IMR-90 (cell line): ENCODE results near the gene HSPH1. TPM values are rescaled to one million over a fixed set of nuclear protein-coding genes. Genes with fewer than 3 reads are reported as not detected.

ENCODE experiments used
- ATAC-seq: fragments of 200-7000 bp; cut with Tn5 transposase; 2 replicates; pipeline ENCODE4 v1.9.1; 2020; ENCODE audit warnings: low read depth, mild to moderate bottlenecking, moderate library complexity
- BruUV-seq: library from RNA; stranded (reverse); fragments of 400-500 nt; replicated peaks from 2 replicates; lab custom pipeline; 2021; lab: Mats Ljungman, UMichigan
- CTCF ChIA-PET: fragments of 300-600 bp; formaldehyde crosslinking; extraction: SDS; loops from one replicate; lab custom pipeline; 2021; ENCODE audit warnings: antibody characterized with exemption; lab: Yijun Ruan, JAX
- POLR2A ChIA-PET: fragments of 300-600 bp; sonication (Branson Sonifier 250); formaldehyde crosslinking; loops from one replicate; lab custom pipeline; 2022; ENCODE audit warnings: antibody characterized with exemption; ENCODE audit not compliant: unreplicated experiment; lab: Charles Lee
- DNase-seq: peaks from one replicate; pipeline ENCODE4 v3.0.0; 2013
- H2AFZ ChIP-seq: replicated peaks from 2 replicates; pipeline ENCODE3; 2013; ENCODE audit warnings: low read length, mild to moderate bottlenecking; ENCODE audit not compliant: poor library complexity
- H2AK5ac ChIP-seq: 2 replicates; pipeline ENCODE4 v1.6.1; 2013; ENCODE audit warnings: low read depth, low read length, inconsistent platforms
- H2AK9ac ChIP-seq: replicated peaks from 2 replicates; pipeline ENCODE3; 2013; ENCODE audit warnings: mild to moderate bottlenecking, low read depth, low read length, moderate library complexity; ENCODE audit not compliant: poor library complexity
- H2BK120ac ChIP-seq: 2 replicates; pipeline ENCODE4 v1.6.1; 2013; ENCODE audit warnings: low read depth, low read length, inconsistent platforms
- H2BK15ac ChIP-seq: 3 replicates; pipeline ENCODE4 v1.6.1; 2013; ENCODE audit warnings: low read depth, low read length, inconsistent platforms
- H2BK20ac ChIP-seq: 2 replicates; pipeline ENCODE4 v1.6.1; 2013; ENCODE audit warnings: low read depth, mild to moderate bottlenecking, inconsistent platforms, low read length, moderate library complexity
- H2BK5ac ChIP-seq: 2 replicates; pipeline ENCODE4 v1.6.1; 2013; ENCODE audit warnings: mild to moderate bottlenecking, low read depth, low read length, inconsistent platforms; ENCODE audit not compliant: poor library complexity, severe bottlenecking
- H3K14ac ChIP-seq: replicated peaks from 2 replicates; pipeline ENCODE4 v1.6.1; 2013; ENCODE audit warnings: low read depth, low read length, inconsistent platforms
- H3K18ac ChIP-seq: 2 replicates; pipeline ENCODE4 v1.6.1; 2013; ENCODE audit warnings: low read depth, low read length, control low read depth
- H3K23ac ChIP-seq: 2 replicates; pipeline ENCODE4 v1.6.1; 2013; ENCODE audit warnings: low read depth, low read length, inconsistent platforms
- H3K27ac ChIP-seq: 2 replicates; pipeline ENCODE4 v1.5.1; 2013; ENCODE audit warnings: mild to moderate bottlenecking, control low read depth, low read length; ENCODE audit not compliant: insufficient read depth
- H3K27me3 ChIP-seq: 2 replicates; pipeline ENCODE4 v1.6.1; 2013; ENCODE audit warnings: low read length; ENCODE audit not compliant: control insufficient read depth, insufficient read depth
- H3K36me3 ChIP-seq: 2 replicates; pipeline ENCODE4 v1.6.1; 2013; ENCODE audit warnings: low read length, mixed read lengths; ENCODE audit not compliant: control insufficient read depth, insufficient read depth
- H3K4ac ChIP-seq: 2 replicates; pipeline ENCODE4 v1.6.1; 2013; ENCODE audit warnings: low read depth, low read length, inconsistent platforms
- H3K4me1 ChIP-seq: 2 replicates; pipeline ENCODE4 v1.6.1; 2013; ENCODE audit warnings: low read length, mixed read lengths; ENCODE audit not compliant: control insufficient read depth, insufficient read depth
- H3K4me2 ChIP-seq: 2 replicates; pipeline ENCODE4 v1.6.1; 2013; ENCODE audit warnings: low read depth, mild to moderate bottlenecking, control low read depth, low read length, moderate library complexity
- H3K4me3 ChIP-seq: 2 replicates; pipeline ENCODE4 v1.5.1; 2013; ENCODE audit warnings: low read depth, mild to moderate bottlenecking, control low read depth, low read length, moderate library complexity; ENCODE audit not compliant: insufficient read depth
- H3K56ac ChIP-seq: 2 replicates; pipeline ENCODE4 v1.6.1; 2013; ENCODE audit warnings: low read length, inconsistent platforms; ENCODE audit not compliant: insufficient read depth; ENCODE audit errors: extremely low read depth
- H3K79me1 ChIP-seq, 2 experiments: 2 replicates each; pipeline ENCODE4 v1.6.1; 2013; ENCODE audit warnings: low read length in 2 of 2, inconsistent platforms in 1 of 2, low read depth in 1 of 2
- H3K9ac ChIP-seq: 2 replicates; pipeline ENCODE4 v1.6.1; 2013; ENCODE audit warnings: low read depth, low read length, control low read depth
- H3K9me1 ChIP-seq: 2 replicates; pipeline ENCODE4 v1.6.1; 2013; ENCODE audit warnings: low read length, inconsistent platforms; ENCODE audit not compliant: insufficient read depth
- H3K9me3 ChIP-seq: 2 replicates; pipeline ENCODE4 v1.6.1; 2013; ENCODE audit warnings: low read length; ENCODE audit not compliant: control insufficient read depth, insufficient read depth
- H4K20me1 ChIP-seq: 2 replicates; pipeline ENCODE4 v1.6.1; 2013; ENCODE audit warnings: low read length, inconsistent platforms; ENCODE audit not compliant: insufficient read depth
- H4K5ac ChIP-seq: 2 replicates; pipeline ENCODE4 v1.6.1; 2013; ENCODE audit warnings: mild to moderate bottlenecking, low read depth, low read length, control low read depth
- H4K8ac ChIP-seq, 2 experiments: 2 replicates each; pipeline ENCODE4 v1.6.1; 2013; ENCODE audit warnings: low read depth in 2 of 2, low read length in 2 of 2, control low read depth in 1 of 2, inconsistent platforms in 1 of 2
- H4K91ac ChIP-seq: 2 replicates; pipeline ENCODE4 v1.6.1; 2013; ENCODE audit warnings: low read depth, low read length, inconsistent platforms; ENCODE audit not compliant: insufficient read depth
- BHLHE40 ChIP-seq: fragments of 150-350 bp; IDR thresholded peaks from 2 replicates; pipeline ENCODE4 v1.6.1; 2016; ENCODE audit warnings: mild to moderate bottlenecking, low read depth, low read length
- CEBPB ChIP-seq: IDR thresholded peaks from 2 replicates; pipeline ENCODE4 v1.6.1; 2012; ENCODE audit warnings: low read depth, low read length, improper control_type of control experiment
- CHD1 ChIP-seq: IDR thresholded peaks from 2 replicates; pipeline ENCODE4 v1.6.1; 2012; ENCODE audit warnings: low read depth, low read length, improper control_type of control experiment
- CTCF ChIP-seq: conservative IDR thresholded peaks from 2 replicates; pipeline ENCODE4 v1.5.1; 2012; ENCODE audit warnings: mild to moderate bottlenecking, low read depth, low read length, improper control_type of control experiment
- FOS ChIP-seq: fragments of 150-350 bp; IDR thresholded peaks from 2 replicates; pipeline ENCODE4 v1.6.1; 2016; ENCODE audit warnings: low read depth, low read length
- MAFK ChIP-seq: IDR thresholded peaks from 2 replicates; pipeline ENCODE4 v1.6.1; 2012; ENCODE audit warnings: low read depth, low read length, improper control_type of control experiment
- MAZ ChIP-seq: IDR thresholded peaks from 2 replicates; pipeline ENCODE4 v1.6.1; 2012; ENCODE audit warnings: low read depth, mild to moderate bottlenecking, low read length, improper control_type of control experiment, moderate library complexity, borderline replicate concordance
- MXI1 ChIP-seq: IDR thresholded peaks from 2 replicates; pipeline ENCODE4 v1.6.1; 2012; ENCODE audit warnings: low read depth, mild to moderate bottlenecking, low read length, moderate library complexity, borderline replicate concordance
- NFE2L2 ChIP-seq: fragments of 150-350 bp; IDR thresholded peaks from 2 replicates; pipeline ENCODE4 v1.6.1; 2016; ENCODE audit warnings: low read depth, mild to moderate bottlenecking, low read length
- POLR2A ChIP-seq: IDR thresholded peaks from 2 replicates; pipeline ENCODE4 v1.6.1; 2012; ENCODE audit warnings: mild to moderate bottlenecking, low read depth, low read length
- RAD21 ChIP-seq: IDR thresholded peaks from 2 replicates; pipeline ENCODE4 v1.6.1; 2012; ENCODE audit warnings: low read length, improper control_type of control experiment
- RCOR1 ChIP-seq: IDR thresholded peaks from 2 replicates; pipeline ENCODE4 v1.6.1; 2012; ENCODE audit warnings: mild to moderate bottlenecking, low read length, improper control_type of control experiment; ENCODE audit not compliant: insufficient replicate concordance
- RFX5 ChIP-seq: IDR thresholded peaks from 2 replicates; pipeline ENCODE4 v1.8.0; 2012; ENCODE audit warnings: low read depth, mild to moderate bottlenecking, low read length, moderate library complexity
- SMC3 ChIP-seq: fragments of 150-350 bp; IDR thresholded peaks from 2 replicates; pipeline ENCODE4 v1.6.1; 2016; ENCODE audit warnings: low read depth, mild to moderate bottlenecking, antibody characterized with exemption, low read length, moderate library complexity
- WGBS, 2 experiments: methylation state at CpG; one replicate each; pipeline versions ENCODE4 v1.1.5 to v1.1.7; 2013; ENCODE audit warnings: missing lambda C conversion rate in 2 of 2; ENCODE audit not compliant: insufficient read length in 1 of 2; ENCODE audit errors: extremely low coverage in 2 of 2; 5-methylcytosine and 5-hydroxymethylcytosine counted together
- dilution Hi-C: fragments of 300-500 bp; cut with HindIII; formaldehyde crosslinking; loops from one replicate; pipeline ENCODE4 v1.14.3; 2018; ENCODE audit warnings: low sequenced_read_pairs; ENCODE audit not compliant: unreplicated experiment
- in situ Hi-C: fragments of 300-500 bp; cut with MboI; formaldehyde crosslinking; loops from 3 replicates; pipeline ENCODE4 v1.14.3; 2019; ENCODE audit warnings: low sequenced_read_pairs, inconsistent platforms, mixed read lengths
- intact Hi-C: fragments of 100-400 bp; cut with micrococcal nuclease; formaldehyde crosslinking; loops from 2 replicates; pipeline ENCODE4 v1.10.0; 2022
- polyA plus RNA-seq, 3 experiments: library from polyadenylated mRNA; depleted of rRNA; stranded (reverse); fragments of >200 nt; gene quantifications; 2 replicates each; pipeline ENCODE4 v1.2.3, GENCODE V29; 2012; ENCODE audit warnings: low replicate concordance in 1 of 3
- total RNA-seq: library from RNA; depleted of rRNA; stranded (reverse); fragments of >200 nt; gene quantifications from 2 replicates; pipeline ENCODE4 v1.2.3, GENCODE V29; 2012
- TF ChIP-seq, protein P1 (sequence below): fragments of 150-350 bp; IDR thresholded peaks from 2 replicates; pipeline ENCODE4 v1.6.1; 2016; ENCODE audit warnings: low read depth, mild to moderate bottlenecking, low read length, moderate library complexity, borderline replicate concordance
- TF ChIP-seq, protein P2 (sequence below): fragments of 150-350 bp; IDR thresholded peaks from 2 replicates; pipeline ENCODE4 v1.6.1; 2017; ENCODE audit warnings: mild to moderate bottlenecking, antibody characterized with exemption, low read length, low read depth

HSPH1 gene
- total and polyA plus RNA-seq, 2 of the 4 experiments (the other 2 are of a cell fraction): 36.8 to 40.3 TPM

DNA sequence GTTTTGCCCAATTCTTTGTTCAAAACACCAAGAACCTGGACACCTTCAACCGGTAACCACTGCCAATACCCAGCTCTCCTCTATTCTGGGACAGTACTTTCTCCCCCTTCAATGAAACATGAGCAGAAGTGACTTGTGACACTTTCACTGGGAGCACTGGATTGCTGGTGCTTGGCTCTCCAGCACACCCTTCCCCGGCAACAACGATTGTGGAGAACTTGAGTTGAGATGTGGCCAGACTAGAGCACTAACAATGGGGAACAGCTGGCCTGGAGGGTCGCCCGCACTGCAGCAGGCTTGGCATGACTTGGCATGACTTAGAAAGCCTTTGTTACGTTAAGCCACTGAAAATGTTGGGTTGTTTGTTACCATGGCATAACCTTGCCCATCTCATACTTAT, 30.6 kb upstream of the HSPH1 start:
- H3K9me3 ChIP-seq: no peaks in the 10 kb centered on the region
- dilution Hi-C loops: no loop called here
- no peak for TF ChIP-seq BHLHE40
- no peak for TF ChIP-seq POLR2A
- TF ChIP-seq MAZ: no peak
- no peak for TF ChIP-seq MAFK
- TF ChIP-seq, protein P1, sequence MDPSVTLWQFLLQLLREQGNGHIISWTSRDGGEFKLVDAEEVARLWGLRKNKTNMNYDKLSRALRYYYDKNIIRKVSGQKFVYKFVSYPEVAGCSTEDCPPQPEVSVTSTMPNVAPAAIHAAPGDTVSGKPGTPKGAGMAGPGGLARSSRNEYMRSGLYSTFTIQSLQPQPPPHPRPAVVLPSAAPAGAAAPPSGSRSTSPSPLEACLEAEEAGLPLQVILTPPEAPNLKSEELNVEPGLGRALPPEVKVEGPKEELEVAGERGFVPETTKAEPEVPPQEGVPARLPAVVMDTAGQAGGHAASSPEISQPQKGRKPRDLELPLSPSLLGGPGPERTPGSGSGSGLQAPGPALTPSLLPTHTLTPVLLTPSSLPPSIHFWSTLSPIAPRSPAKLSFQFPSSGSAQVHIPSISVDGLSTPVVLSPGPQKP: no peak
- no peak for TF ChIP-seq NFE2L2
- no peak for TF ChIP-seq CEBPB
- no peak for TF ChIP-seq RFX5
- no peak for TF ChIP-seq FOS
- TF ChIP-seq MXI1: no peak
- TF ChIP-seq RAD21: no peak
- TF ChIP-seq, protein P2, sequence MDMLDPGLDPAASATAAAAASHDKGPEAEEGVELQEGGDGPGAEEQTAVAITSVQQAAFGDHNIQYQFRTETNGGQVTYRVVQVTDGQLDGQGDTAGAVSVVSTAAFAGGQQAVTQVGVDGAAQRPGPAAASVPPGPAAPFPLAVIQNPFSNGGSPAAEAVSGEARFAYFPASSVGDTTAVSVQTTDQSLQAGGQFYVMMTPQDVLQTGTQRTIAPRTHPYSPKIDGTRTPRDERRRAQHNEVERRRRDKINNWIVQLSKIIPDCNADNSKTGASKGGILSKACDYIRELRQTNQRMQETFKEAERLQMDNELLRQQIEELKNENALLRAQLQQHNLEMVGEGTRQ: no peak
- TF ChIP-seq RCOR1: no peak
- no peak for TF ChIP-seq CHD1
- TF ChIP-seq CTCF: no peak
- TF ChIP-seq SMC3: no peak
- POLR2A ChIA-PET: no interaction called here
- H3K4me3 ChIP-seq: no peak overlapping the region
- H3K4ac ChIP-seq: no peak overlapping the region
- H2BK15ac ChIP-seq: no peak overlapping the region
- H3K23ac ChIP-seq: no peak overlapping the region
- 90% methylated on average over 2 of the region's 6 CpGs; no CpG with 5 or more reads in 1 of the 2 experiments for WGBS, 2 experiments
- H3K79me1 ChIP-seq: no peaks in the 10 kb centered on the region
- DNase-seq (no peak), ATAC-seq (no peak)
- no peak overlapping the region for H2AK5ac ChIP-seq
- CTCF ChIA-PET: no interaction called here
- no peak overlapping the region for H3K18ac ChIP-seq
- in situ Hi-C loops: no loop called here
- intact Hi-C loops: no loop called here
- H3K14ac ChIP-seq: no peak overlapping the region
- no peaks in the 10 kb centered on the region for H3K4me1 ChIP-seq
- no peak overlapping the region for H2BK120ac ChIP-seq
- H3K9ac ChIP-seq: no peak overlapping the region
- H3K27me3 ChIP-seq: peaks cover 18% of the 10 kb centered on the region
- H2BK5ac ChIP-seq: no peak overlapping the region
- no peaks in the 10 kb centered on the region for H3K9me1 ChIP-seq
- no peaks in the 10 kb centered on the region for H4K20me1 ChIP-seq
- no peak overlapping the region for H4K5ac ChIP-seq
- no peak overlapping the region for H2AK9ac ChIP-seq
- no peak overlapping the region for H2BK20ac ChIP-seq
- H3K36me3 ChIP-seq: no peaks in the 10 kb centered on the region
- no TSS peak for BruUV-seq
- H3K56ac ChIP-seq: no peak overlapping the region
- no peak overlapping the region for H3K4me2 ChIP-seq
- H2AFZ ChIP-seq: no peak overlapping the region
- no peak overlapping the region for H4K91ac ChIP-seq
- no peak overlapping the region for H3K27ac ChIP-seq
- H4K8ac ChIP-seq: no peak overlapping the region
